GM23338 (cell line): ENCODE measurements around the gene SLC35B3. TPM values are rescaled to one million over a fixed set of nuclear protein-coding genes. Genes with fewer than 3 reads are reported as not detected.

Source experiments
- ATAC-seq: fragments of 200-7000 bp; cut with Tn5 transposase; 3 replicates; pipeline ENCODE4 v1.9.1; 2020
- DNase-seq: peaks from one replicate; pipeline ENCODE4 v3.0.0-alpha.2; 2015; ENCODE audit warnings: low spot score
- H2AFZ ChIP-seq: fragments of 200-600 bp; sonication (generic); 2 replicates; pipeline ENCODE4 v1.8.0; 2016; ENCODE audit warnings: antibody characterized with exemption, mild to moderate bottlenecking, moderate library complexity
- H3F3A ChIP-seq: fragments of 200-600 bp; sonication (generic); replicated peaks from 2 replicates; pipeline ENCODE4 v1.8.0; 2017; ENCODE audit warnings: antibody characterized with exemption, mixed run types, low read depth
- H3K27ac ChIP-seq: fragments of 200-600 bp; sonication (generic); 2 replicates; pipeline ENCODE4 v1.6.1; 2016; ENCODE audit warnings: low read depth
- H3K27me3 ChIP-seq: fragments of 200-600 bp; sonication (generic); 2 replicates; pipeline ENCODE4 v1.8.0; 2016; ENCODE audit warnings: mild to moderate bottlenecking, mixed run types, moderate library complexity; ENCODE audit not compliant: insufficient read depth
- H3K36me3 ChIP-seq: fragments of 200-600 bp; sonication (generic); 2 replicates; pipeline ENCODE4 v1.8.0; 2016; ENCODE audit warnings: mild to moderate bottlenecking; ENCODE audit not compliant: insufficient read depth
- H3K4me1 ChIP-seq: fragments of 200-600 bp; sonication (generic); 2 replicates; pipeline ENCODE4 v1.8.0; 2016; ENCODE audit warnings: mild to moderate bottlenecking, moderate library complexity; ENCODE audit not compliant: insufficient read depth
- H3K4me2 ChIP-seq: fragments of 200-600 bp; sonication (generic); 2 replicates; pipeline ENCODE4 v1.7.1; 2017; ENCODE audit warnings: mixed run types
- H3K4me3 ChIP-seq: fragments of 200-600 bp; sonication (generic); 2 replicates; pipeline ENCODE4 v1.6.1; 2016; ENCODE audit warnings: mixed run types
- H3K79me2 ChIP-seq: fragments of 200-600 bp; sonication (generic); replicated peaks from 2 replicates; pipeline ENCODE4 v1.8.0; 2017; ENCODE audit warnings: mild to moderate bottlenecking; ENCODE audit not compliant: insufficient read depth
- H3K9me2 ChIP-seq: fragments of 200-600 bp; sonication (generic); 2 replicates; pipeline ENCODE4 v1.8.0; 2017; ENCODE audit not compliant: insufficient read depth
- H4K20me1 ChIP-seq: fragments of 200-600 bp; sonication (generic); replicated peaks from 2 replicates; pipeline ENCODE4 v1.8.0; 2017; ENCODE audit warnings: mild to moderate bottlenecking; ENCODE audit not compliant: insufficient read depth
- H3K27ac Mint-ChIP-seq: 2 replicates; pipeline ENCODE4 v1.8.0; 2020; ENCODE audit warnings: inconsistent platforms, mild to moderate bottlenecking, moderate library complexity, mixed read lengths
- H3K27me3 Mint-ChIP-seq: 3 replicates; pipeline ENCODE4 v1.8.0; 2022; ENCODE audit warnings: low read depth, mild to moderate bottlenecking, moderate library complexity, mixed read lengths, inconsistent platforms; ENCODE audit not compliant: insufficient read depth, poor library complexity
- H3K36me3 Mint-ChIP-seq: 3 replicates; pipeline ENCODE4 v1.8.0; 2021; ENCODE audit warnings: low read depth, mild to moderate bottlenecking, inconsistent platforms, moderate library complexity, mixed read lengths
- H3K4me1 Mint-ChIP-seq: 3 replicates; pipeline ENCODE4 v1.8.0; 2020; ENCODE audit warnings: mild to moderate bottlenecking, inconsistent platforms, mixed read lengths
- H3K4me3 Mint-ChIP-seq: 3 replicates; pipeline ENCODE4 v1.8.0; 2021; ENCODE audit warnings: moderate library complexity, mild to moderate bottlenecking, inconsistent platforms, mixed read lengths
- H3K9me3 Mint-ChIP-seq: 3 replicates; pipeline ENCODE4 v1.8.0; 2020; ENCODE audit warnings: moderate library complexity, mild to moderate bottlenecking, inconsistent platforms, mixed read lengths
- CREB1 ChIP-seq: fragments of 250-450 bp; sonication (Bioruptor Pico); IDR thresholded peaks from 2 replicates; pipeline ENCODE4 v1.5.0; 2020; ENCODE audit warnings: low read depth, mild to moderate bottlenecking, moderate library complexity
- ETS1 ChIP-seq: IDR thresholded peaks from 2 replicates; pipeline ENCODE4 v1.6.1; 2016; ENCODE audit warnings: antibody characterized with exemption
- EZH2 ChIP-seq: fragments of 200-600 bp; sonication (generic); IDR thresholded peaks from one replicate; pipeline ENCODE4 v1.8.0; 2017; ENCODE audit warnings: antibody characterized with exemption, mild to moderate bottlenecking, low read depth; ENCODE audit not compliant: unreplicated experiment
- EZH2phosphoT487 ChIP-seq: fragments of 200-600 bp; sonication (generic); IDR thresholded peaks from one replicate; pipeline ENCODE4 v1.8.1; 2018; ENCODE audit warnings: antibody characterized with exemption; ENCODE audit not compliant: unreplicated experiment
- JUNB ChIP-seq: IDR thresholded peaks from one replicate; pipeline ENCODE4 v1.6.1; 2016; ENCODE audit warnings: antibody characterized with exemption; ENCODE audit not compliant: unreplicated experiment
- NANOG ChIP-seq: IDR thresholded peaks from 2 replicates; pipeline ENCODE4 v1.6.1; 2016; ENCODE audit warnings: antibody characterized with exemption, borderline replicate concordance
- POLR2AphosphoS5 ChIP-seq: IDR thresholded peaks from 2 replicates; pipeline ENCODE4 v1.6.1; 2016; ENCODE audit warnings: antibody characterized with exemption, low read depth
- STAT1 ChIP-seq: IDR thresholded peaks from one replicate; pipeline ENCODE4 v1.6.1; 2016; ENCODE audit warnings: antibody characterized with exemption; ENCODE audit not compliant: unreplicated experiment
- ZNF114 ChIP-seq: fragments of 250-450 bp; sonication (Bioruptor Pico); IDR thresholded peaks from 2 replicates; pipeline ENCODE4 v1.5.0; 2020; ENCODE audit warnings: mild to moderate bottlenecking, moderate library complexity
- ZNF331 ChIP-seq: fragments of 250-450 bp; sonication (Bioruptor Pico); IDR thresholded peaks from 2 replicates; pipeline ENCODE4 v1.5.0; 2020; ENCODE audit warnings: low read depth, mild to moderate bottlenecking, moderate library complexity
- polyA plus RNA-seq: library from polyadenylated mRNA; unstranded; fragments of >200 nt; fragmentation: Nextera tagmentation; extraction: Ambion mirVana; gene quantifications from 2 replicates; pipeline ENCODE4 v1.2.1, GENCODE V29; 2016
- total RNA-seq: library from RNA; depleted of rRNA; stranded (reverse); fragments of >200 nt; shearing (Covaris generic); gene quantifications from 2 replicates; pipeline ENCODE4 v1.2.3, GENCODE V29; 2014
- TF ChIP-seq, protein P1 (sequence below): IDR thresholded peaks from one replicate; pipeline ENCODE4 v1.6.1; 2018; ENCODE audit warnings: antibody characterized with exemption; ENCODE audit not compliant: unreplicated experiment

The SLC35B3 gene
- total and polyA plus RNA-seq, 2 experiments from 2014 or later, result 7.5 to 9.0 TPM

DNA sequence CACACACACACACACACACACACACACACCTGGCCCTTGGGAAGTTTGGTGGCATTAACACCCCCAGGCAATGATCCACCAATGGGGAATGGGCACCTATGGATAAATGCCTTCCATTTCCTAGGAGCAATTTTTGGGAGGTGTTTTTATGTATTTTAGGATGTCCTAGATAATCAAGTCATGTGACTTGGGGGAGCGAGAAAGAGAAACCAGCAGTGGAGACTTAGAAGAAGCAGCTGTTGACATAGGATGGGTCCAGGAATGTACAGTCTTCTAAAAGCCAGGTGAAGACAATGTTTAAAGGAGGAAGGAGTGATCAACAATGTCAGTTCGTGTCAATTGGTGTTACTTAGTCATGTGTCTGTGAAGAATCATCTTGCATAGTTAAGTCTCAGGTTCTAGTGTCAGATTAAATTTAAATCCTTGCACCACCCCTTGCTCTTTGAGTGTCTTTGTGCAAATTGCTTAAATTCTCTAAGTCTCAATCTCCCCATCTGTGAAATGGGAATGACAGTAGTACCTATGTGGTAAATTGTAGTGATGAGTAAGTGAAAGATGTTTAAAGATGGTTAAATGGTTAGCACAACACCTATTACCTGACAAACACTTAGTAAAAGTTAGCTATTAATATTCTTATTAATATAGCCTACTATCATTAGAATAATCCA lies 4.4 kb upstream of the SLC35B3 start (continued):
- TF ChIP-seq ETS1 (no peak), JUNB (no peak), STAT1 (no peak), ZNF114 (CRISPR knock-in tag) (no peak), POLR2AphosphoS5 (no peak)
- TF ChIP-seq, protein P1, sequence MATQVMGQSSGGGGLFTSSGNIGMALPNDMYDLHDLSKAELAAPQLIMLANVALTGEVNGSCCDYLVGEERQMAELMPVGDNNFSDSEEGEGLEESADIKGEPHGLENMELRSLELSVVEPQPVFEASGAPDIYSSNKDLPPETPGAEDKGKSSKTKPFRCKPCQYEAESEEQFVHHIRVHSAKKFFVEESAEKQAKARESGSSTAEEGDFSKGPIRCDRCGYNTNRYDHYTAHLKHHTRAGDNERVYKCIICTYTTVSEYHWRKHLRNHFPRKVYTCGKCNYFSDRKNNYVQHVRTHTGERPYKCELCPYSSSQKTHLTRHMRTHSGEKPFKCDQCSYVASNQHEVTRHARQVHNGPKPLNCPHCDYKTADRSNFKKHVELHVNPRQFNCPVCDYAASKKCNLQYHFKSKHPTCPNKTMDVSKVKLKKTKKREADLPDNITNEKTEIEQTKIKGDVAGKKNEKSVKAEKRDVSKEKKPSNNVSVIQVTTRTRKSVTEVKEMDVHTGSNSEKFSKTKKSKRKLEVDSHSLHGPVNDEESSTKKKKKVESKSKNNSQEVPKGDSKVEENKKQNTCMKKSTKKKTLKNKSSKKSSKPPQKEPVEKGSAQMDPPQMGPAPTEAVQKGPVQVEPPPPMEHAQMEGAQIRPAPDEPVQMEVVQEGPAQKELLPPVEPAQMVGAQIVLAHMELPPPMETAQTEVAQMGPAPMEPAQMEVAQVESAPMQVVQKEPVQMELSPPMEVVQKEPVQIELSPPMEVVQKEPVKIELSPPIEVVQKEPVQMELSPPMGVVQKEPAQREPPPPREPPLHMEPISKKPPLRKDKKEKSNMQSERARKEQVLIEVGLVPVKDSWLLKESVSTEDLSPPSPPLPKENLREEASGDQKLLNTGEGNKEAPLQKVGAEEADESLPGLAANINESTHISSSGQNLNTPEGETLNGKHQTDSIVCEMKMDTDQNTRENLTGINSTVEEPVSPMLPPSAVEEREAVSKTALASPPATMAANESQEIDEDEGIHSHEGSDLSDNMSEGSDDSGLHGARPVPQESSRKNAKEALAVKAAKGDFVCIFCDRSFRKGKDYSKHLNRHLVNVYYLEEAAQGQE, result no peak

GRCh38 chr6:8437813-8438212 lies 2.5 kb upstream of the SLC35B3 start:
- H3K9me3 Mint-ChIP-seq, result no peaks in the 10 kb centered on the region
- H3K4me1 ChIP-seq, result peaks cover 10% of the 10 kb centered on the region
- TF ChIP-seq EZH2phosphoT487, result no peak
- no peak for TF ChIP-seq JUNB
- TF ChIP-seq, protein P1, result no peak
- no peak for TF ChIP-seq POLR2AphosphoS5
- no peak for TF ChIP-seq NANOG
- TF ChIP-seq CREB1, result no peak
- TF ChIP-seq EZH2, result no peak
- no peak for TF ChIP-seq STAT1
- no peak for TF ChIP-seq ZNF331 (CRISPR knock-in tag)
- no peak for TF ChIP-seq ETS1

More at GRCh38 chr6:8437813-8438212, 2.5 kb upstream of the SLC35B3 start:
- H4K20me1 ChIP-seq, result no peaks in the 10 kb centered on the region
- no peak overlapping the region for H3K4me3 ChIP-seq
- H3K36me3 Mint-ChIP-seq, result no peaks in the 10 kb centered on the region; the same call in 2 of the 3 replicates
- H3K4me1 Mint-ChIP-seq, result peaks cover 17% of the 10 kb centered on the region
- H3K27me3 Mint-ChIP-seq, result no peaks in the 10 kb centered on the region
- H2AFZ ChIP-seq, result no peak overlapping the region
- no peaks in the 10 kb centered on the region for H3K9me2 ChIP-seq
- no peak for ATAC-seq
- no peaks in the 10 kb centered on the region for H3K27me3 ChIP-seq
- no peaks in the 10 kb centered on the region for H3F3A ChIP-seq
- H3K4me3 Mint-ChIP-seq, result no peak overlapping the region
- no peak overlapping the region for H3K4me2 ChIP-seq
- H3K36me3 ChIP-seq, result no peaks in the 10 kb centered on the region
- DNase-seq, result no peak
- H3K27ac Mint-ChIP-seq, result no peak overlapping the region
- no peak overlapping the region for H3K27ac ChIP-seq
- H3K79me2 ChIP-seq, result peaks cover 23% of the 10 kb centered on the region
